ENCODE measurements around the gene BACH1.

GRCh38 chr21:29258626-29259338, 39.9 kb upstream of the BACH1 start:
- TF ChIP-seq SMAD1 (IDR thresholded peaks at IDR 0.05; ENCODE audit: low read depth, partially characterized antibody) (no peak), ZZZ3 (IDR thresholded peaks at IDR 0.05; ENCODE audit: control insufficient read depth, insufficient read length, low read depth) (no peak), HDAC6 (IDR thresholded peaks at IDR 0.05; ENCODE audit: unreplicated experiment) (no peak), CTCF (IDR thresholded peaks at IDR 0.05 in 2 of 3, conservative IDR thresholded peaks at IDR 0.05 in 1 of 3; ENCODE audit: control insufficient read depth in 2 of 3, extremely low read depth in 1 of 3, insufficient read depth in 1 of 3, low read depth in 3 of 3, low read length in 3 of 3) (no peak)
- TF ChIP-seq, protein P1, sequence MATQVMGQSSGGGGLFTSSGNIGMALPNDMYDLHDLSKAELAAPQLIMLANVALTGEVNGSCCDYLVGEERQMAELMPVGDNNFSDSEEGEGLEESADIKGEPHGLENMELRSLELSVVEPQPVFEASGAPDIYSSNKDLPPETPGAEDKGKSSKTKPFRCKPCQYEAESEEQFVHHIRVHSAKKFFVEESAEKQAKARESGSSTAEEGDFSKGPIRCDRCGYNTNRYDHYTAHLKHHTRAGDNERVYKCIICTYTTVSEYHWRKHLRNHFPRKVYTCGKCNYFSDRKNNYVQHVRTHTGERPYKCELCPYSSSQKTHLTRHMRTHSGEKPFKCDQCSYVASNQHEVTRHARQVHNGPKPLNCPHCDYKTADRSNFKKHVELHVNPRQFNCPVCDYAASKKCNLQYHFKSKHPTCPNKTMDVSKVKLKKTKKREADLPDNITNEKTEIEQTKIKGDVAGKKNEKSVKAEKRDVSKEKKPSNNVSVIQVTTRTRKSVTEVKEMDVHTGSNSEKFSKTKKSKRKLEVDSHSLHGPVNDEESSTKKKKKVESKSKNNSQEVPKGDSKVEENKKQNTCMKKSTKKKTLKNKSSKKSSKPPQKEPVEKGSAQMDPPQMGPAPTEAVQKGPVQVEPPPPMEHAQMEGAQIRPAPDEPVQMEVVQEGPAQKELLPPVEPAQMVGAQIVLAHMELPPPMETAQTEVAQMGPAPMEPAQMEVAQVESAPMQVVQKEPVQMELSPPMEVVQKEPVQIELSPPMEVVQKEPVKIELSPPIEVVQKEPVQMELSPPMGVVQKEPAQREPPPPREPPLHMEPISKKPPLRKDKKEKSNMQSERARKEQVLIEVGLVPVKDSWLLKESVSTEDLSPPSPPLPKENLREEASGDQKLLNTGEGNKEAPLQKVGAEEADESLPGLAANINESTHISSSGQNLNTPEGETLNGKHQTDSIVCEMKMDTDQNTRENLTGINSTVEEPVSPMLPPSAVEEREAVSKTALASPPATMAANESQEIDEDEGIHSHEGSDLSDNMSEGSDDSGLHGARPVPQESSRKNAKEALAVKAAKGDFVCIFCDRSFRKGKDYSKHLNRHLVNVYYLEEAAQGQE (IDR thresholded peaks at IDR 0.05; ENCODE audit: low read depth, low read length): no peak

Data from GM12878 (cell line).